ENCODE measurements around the gene MCTP1.

Gene MCTP1

DNA sequence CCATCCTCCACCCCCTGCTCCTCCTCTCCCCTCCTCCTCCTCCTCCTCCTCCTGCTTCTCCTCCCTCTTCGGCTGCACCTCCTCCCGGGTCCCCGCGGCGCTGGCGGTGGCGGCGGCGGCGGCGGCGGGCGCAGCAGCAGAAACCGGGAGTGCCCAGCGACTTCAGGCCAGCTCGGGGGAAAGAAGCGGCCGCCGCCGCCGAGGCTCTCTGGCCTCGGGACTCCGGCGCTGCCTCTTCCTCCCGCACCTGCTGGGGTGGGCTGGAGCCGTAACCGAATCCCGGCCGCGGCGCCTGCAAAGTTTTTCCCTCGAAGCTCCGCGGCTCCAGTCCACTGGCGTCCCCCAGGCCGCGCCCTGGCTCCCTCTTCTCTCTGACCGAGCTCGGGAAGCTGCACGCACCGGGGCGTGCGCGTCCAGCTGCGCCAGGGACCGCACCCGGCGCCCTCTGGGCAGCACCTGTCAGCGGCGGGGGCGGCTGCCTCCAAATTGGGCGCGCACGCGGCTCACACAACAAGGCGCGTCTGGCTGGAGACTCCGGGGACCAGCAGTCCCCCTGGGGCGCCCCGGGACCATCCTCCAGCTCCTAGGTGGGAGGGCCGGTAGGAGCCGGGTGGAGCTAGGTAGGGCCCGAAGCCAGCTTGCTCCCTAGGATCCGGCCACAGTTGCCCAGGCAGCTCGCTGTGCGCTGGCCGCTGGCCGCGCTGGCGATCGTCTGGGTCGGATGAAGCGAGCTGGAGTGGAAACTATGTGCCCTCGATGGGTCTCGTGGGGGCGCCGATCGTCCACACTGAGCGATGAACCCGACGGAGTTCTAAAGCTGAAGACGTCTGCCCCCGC lies at the start of gene MCTP1:
Gene MCTP1 (minus strand): TSS at position 523 of the 837 bp plus-strand sequence.
- DNase-seq = peak; percentile 43

GRCh38 chr5:95332158-95332557 lies 47.3 kb upstream of the MCTP1 start:
- DNase-seq = no peak

DNA sequence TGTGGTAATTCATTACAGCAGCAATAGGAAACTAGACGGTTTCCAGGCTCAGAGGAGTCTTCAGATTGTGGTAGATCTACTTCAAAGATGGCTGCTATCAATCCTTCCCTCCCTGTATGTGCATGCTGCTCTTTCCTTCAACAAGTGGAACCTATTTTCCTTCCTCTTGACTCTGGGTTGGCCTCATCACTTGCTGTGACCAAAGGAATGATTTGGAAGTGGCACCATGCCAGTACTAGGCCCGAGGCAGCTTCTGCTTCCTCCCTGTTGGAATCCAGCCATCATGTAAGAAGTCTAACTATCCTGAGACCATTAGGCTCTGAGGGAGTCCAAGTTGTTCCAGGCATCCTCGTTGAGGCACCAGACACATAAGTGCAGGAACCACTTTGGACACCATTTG lies 46.5 kb upstream of the MCTP1 start:
- DNase-seq = no peak

DNA sequence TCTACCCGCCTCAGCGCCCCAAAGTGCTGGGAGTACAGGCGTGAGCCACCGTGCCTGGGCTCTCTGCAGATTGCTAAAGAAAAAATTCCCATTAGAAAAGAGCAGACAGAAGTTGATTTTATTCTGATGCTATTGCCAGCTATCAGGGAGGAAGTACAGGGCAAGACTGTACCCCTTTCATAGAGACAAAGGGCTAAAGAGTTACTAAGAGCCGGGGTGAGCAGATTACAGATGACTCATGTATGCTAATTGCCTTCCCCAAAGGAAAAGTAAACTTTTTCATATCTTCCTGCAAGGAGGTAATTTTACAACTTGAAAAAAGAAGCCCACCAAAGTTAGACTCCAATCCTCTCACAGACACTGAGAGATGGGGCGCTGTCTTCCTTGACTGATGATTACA lies 42.3 kb upstream of the MCTP1 start:
- DNase-seq = no peak

DNA sequence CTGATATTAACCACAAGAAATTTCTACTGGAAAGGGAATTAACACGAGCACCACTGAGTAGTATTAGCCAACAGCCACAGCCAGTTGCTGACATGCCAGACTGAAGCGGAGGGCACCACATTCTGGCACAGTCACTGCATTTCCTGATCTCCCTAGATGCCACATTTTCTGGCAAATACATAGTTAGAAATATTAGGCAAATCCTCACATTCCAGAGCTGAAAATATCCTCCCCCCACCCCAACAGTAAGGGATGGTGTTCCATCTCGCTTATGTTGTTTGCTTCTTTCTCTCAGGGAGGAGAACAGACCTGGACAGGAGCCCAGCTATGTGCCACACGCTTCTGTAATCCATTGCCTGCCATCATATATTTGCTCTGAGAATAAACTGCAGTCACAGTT lies 32.8 kb upstream of the MCTP1 start:
- DNase-seq = no peak

- DNase-seq = no peak
These were observed 32.2 kb upstream of the MCTP1 start for GRCh38 chr5:95317085-95317484.

DNA sequence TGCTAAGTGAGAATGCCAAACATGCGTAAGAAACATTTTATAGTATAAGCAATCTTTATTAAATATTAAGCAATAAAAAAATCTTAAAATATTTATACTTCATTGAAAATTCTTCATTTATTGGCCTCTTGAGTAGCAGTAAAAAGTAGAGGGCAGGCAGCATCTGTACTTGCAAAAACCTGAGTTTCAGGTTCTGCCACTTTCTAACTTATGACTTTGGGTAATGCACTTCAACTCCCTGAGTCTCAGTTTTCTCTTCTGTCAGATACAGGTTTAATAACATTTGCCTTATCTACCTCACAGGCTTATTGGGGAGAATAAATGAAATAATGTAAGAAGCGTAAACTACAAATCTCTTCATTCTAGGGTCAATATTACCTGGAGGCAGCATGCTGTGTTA lies 19.8 kb upstream of the MCTP1 start:
- no peak for DNase-seq

DNA sequence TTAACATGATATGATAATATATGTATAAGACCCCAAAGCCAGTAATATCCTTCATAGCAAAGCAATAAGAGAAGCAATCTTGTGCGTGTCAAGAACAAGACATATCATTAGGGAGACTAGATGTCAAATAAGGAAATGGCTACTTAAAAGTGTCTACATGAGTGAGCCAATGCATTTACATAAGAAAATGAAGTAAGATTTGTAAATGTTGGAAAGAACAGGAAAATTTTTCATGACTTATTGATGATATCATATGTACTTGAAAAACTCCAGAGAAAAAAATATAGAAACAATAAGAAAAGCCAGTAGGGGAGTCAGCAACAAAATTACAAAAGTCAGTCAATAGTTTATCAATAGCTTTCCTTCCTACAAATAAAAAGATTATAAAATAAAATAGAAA lies 13.8 kb upstream of the MCTP1 start:
- no peak for DNase-seq

GRCh38 chr5:95296291-95296690 lies 11.4 kb upstream of the MCTP1 start:
- DNase-seq = no peak

DNA sequence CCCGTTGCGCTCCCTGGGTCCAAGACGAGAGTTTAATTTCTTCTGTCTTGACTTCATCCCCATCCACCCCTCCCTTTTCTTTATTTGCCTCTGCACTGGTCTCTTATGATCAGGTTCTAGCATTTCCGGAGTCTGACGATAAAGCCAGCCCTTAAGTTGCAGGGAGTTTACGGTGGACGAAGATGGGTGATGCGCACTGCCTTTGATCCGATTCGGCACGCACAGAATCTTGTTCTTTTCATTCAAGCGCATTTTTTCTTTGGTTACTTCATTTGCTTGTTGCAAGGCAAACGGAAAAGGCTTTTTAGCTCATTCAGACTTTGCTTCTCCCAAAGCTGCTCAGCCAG lies 488 bp upstream of the MCTP1 start:
- DNase-seq = no peak

DNA sequence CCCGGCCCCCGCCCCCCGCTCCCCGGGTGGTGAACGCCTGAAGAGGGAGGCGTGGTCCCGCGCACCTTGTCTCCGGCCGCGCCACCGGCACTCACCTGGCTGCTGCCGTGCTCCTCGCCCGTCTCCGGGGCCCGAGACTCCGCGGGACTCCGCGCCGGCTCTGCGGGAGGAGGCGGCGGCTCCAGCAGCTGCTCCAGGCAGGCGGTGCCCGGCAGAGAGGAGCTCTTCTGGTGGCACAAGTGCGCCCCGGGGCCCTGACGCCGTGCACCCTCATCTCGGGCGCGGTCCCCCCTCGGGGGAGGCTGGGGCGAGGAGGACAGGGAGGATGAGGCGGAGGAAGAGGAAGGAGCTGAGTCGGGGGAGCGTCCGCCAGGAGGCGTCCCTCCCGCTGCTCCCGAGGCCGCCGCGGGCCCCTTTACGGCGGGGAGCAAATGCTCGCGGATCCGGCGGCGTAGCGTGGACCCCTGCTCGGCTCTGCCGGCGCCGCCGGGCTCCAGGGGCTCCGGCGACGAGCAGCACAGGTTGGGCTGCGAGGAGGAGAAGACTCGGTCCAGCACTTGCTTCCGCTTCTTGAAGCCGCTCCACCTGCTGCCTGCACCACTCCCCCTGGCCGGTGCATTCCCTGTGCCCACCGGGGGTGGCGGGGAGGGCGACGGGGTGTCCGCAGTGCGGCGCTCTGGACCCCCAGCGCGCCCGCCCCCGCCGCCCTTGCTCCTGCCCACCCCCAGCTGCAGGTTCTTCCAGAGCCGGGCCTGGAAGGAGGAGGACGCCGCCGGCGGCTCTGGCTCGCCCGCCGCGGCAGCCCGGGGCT lies 928 bp downstream of the MCTP1 start:
- DNase-seq = no peak

- DNase-seq = no peak
These were observed 1.8 kb downstream of the MCTP1 start for GRCh38 chr5:95283022-95283615.

GRCh38 chr5:95281226-95281625 lies 3.7 kb downstream of the MCTP1 start:
- DNase-seq = no peak

- no peak for DNase-seq
These were observed 4.3 kb downstream of the MCTP1 start for GRCh38 chr5:95280401-95281095.

- no peak for DNase-seq
These were observed 10.9 kb downstream of the MCTP1 start for GRCh38 chr5:95274011-95274410.

- no peak for DNase-seq
These were observed 12.5 kb downstream of the MCTP1 start for GRCh38 chr5:95272316-95272929.

DNA sequence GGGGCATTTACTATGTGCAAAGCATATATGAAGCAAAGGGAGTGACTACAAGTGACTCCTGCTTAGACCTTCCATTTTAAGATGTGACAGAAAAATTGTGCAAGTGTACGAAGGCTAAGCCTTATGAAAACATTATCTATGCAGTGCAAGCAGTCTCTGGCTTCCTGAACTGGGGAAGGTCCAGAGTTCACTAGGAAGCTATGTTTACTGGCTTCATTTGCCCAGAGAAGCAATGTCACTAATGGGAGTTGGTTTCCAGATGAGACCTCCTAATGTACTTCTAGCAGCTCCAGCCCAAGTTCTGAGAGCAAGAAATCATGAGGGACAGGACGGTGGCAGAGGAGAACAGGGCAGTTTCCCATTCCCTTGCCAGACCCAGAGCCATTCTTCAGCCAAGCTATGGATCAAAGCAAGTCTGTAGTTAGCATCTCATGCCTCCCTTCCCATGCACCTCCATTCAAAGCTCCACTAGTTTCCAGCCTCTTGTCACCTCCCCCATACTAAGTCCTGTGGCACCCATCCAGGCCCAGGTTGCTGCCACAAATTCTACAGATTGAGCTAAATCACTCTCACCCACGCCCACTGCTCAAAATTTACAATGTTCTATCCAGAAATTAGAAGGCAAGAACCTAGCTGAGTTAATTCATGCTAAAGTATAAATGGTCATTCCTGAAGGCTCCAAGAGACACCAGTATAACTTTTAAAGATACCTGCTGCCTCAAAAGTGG lies 21.8 kb downstream of the MCTP1 start:
- DNase-seq = no peak

- peak; percentile 15 for DNase-seq
These were observed 23.3 kb downstream of the MCTP1 start for GRCh38 chr5:95261437-95262175.

- DNase-seq = no peak
These were observed 27.9 kb downstream of the MCTP1 start for GRCh38 chr5:95256991-95257390.

- no peak for DNase-seq
These were observed 28.4 kb downstream of the MCTP1 start for GRCh38 chr5:95256446-95256845.

DNA sequence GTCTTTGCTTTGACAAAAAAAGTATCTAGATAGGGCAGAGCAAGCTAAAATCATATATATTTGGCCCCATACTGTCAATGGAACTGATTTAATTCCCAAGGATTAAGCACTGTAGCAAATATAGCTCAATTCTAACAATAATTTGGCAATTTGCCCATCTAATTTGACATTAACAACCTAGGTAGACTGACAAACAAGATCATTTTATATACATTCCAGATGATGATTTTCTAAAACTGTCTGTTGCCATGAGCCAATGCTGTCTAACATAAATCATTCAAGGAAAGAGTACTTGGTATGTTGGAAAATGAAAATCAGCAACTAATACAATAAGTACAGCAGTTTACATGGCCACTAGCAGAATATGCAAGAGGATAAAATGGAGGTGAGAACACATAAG lies 32.1 kb downstream of the MCTP1 start:
- DNase-seq = no peak

Measured in NCI-H748 treated with DMSO at 0.1 percent for 48 hours (cell line).